H1 (cell line): Measurements from ENCODE around the gene DUSP11. TPM values are rescaled to one million over a fixed set of nuclear protein-coding genes. Genes with fewer than 3 reads are reported as not detected.

ENCODE experiments used
- CTCF ChIA-PET: fragments of 300-600 bp; sonication (Branson Sonifier 250); formaldehyde crosslinking; loops from one replicate; lab custom pipeline; 2021; ENCODE audit not compliant: partially characterized antibody; lab: Charles Lee
- POLR2A ChIA-PET: fragments of 300-600 bp; sonication (Branson Sonifier 250); formaldehyde crosslinking; loops from one replicate; lab custom pipeline; 2021; ENCODE audit warnings: inconsistent platforms; ENCODE audit not compliant: partially characterized antibody; lab: Charles Lee
- DNase-seq, 2 experiments: peaks; one replicate each; pipeline versions ENCODE4 v3.0.0 to v3.0.0-alpha.2; 2010 to 2022; ENCODE audit warnings: low spot score in 2 of 2, low read depth in 1 of 2, mixed read lengths in 1 of 2
- FAIRE-seq: peaks from 2 replicates; lab custom pipeline; 2011; peaks lifted over from hg19 to GRCh38; lab: Jason Lieb, UNC
- H2AFZ ChIP-seq: 2 replicates; pipeline ENCODE4 v1.8.1; 2012; ENCODE audit warnings: low read length, inconsistent platforms
- H2AK5ac ChIP-seq: 2 replicates; pipeline ENCODE4 v1.6.1; 2013; ENCODE audit warnings: low read depth, low read length
- H2BK120ac ChIP-seq: replicated peaks from 2 replicates; pipeline ENCODE3; 2013; ENCODE audit warnings: low read depth, low read length, inconsistent platforms
- H2BK12ac ChIP-seq: 2 replicates; pipeline ENCODE4 v1.6.1; 2013; ENCODE audit warnings: low read depth, low read length
- H2BK15ac ChIP-seq: 2 replicates; pipeline ENCODE4 v1.6.1; 2013; ENCODE audit warnings: low read length
- H2BK20ac ChIP-seq: 2 replicates; pipeline ENCODE4 v1.6.1; 2013; ENCODE audit warnings: low read length
- H2BK5ac ChIP-seq: 2 replicates; pipeline ENCODE4 v1.6.1; 2013; ENCODE audit warnings: low read depth, low read length
- H3K14ac ChIP-seq: 2 replicates; pipeline ENCODE4 v1.6.1; 2013; ENCODE audit warnings: inconsistent platforms; ENCODE audit not compliant: insufficient read length
- H3K18ac ChIP-seq: 2 replicates; pipeline ENCODE4 v1.6.1; 2013; ENCODE audit warnings: low read length; ENCODE audit errors: extremely low read depth
- H3K23ac ChIP-seq: 2 replicates; pipeline ENCODE4 v1.6.1; 2013; ENCODE audit warnings: inconsistent platforms; ENCODE audit not compliant: insufficient read length
- H3K23me2 ChIP-seq: 2 replicates; pipeline ENCODE4 v1.6.1; 2013; ENCODE audit warnings: low read depth, low read length
- H3K27ac ChIP-seq: 2 replicates; pipeline ENCODE4 v1.6.1; 2011; ENCODE audit warnings: low read depth, low read length, inconsistent platforms
- H3K27me3 ChIP-seq, 4 experiments: replicated peaks in 1 of 4; 1 replicate in 1 of 4; 2 replicates in 3 of 4; pipeline versions ENCODE4 v1.6.1 to v1.8.1; 2011 to 2013; ENCODE audit warnings: low read length in 3 of 4, mild to moderate bottlenecking in 3 of 4, inconsistent platforms in 2 of 4, mixed read lengths in 2 of 4, moderate library complexity in 1 of 4; ENCODE audit not compliant: control insufficient read depth in 3 of 4, insufficient read depth in 3 of 4; ENCODE audit errors: extremely low read depth in 1 of 4
- H3K36me3 ChIP-seq, 4 experiments: 2 replicates each; pipeline versions ENCODE4 v1.6.1 to v1.8.1; 2011 to 2013; ENCODE audit warnings: mild to moderate bottlenecking in 4 of 4, low read length in 3 of 4, moderate library complexity in 2 of 4, control low read depth in 1 of 4, inconsistent platforms in 1 of 4; ENCODE audit not compliant: insufficient read depth in 4 of 4, control insufficient read depth in 2 of 4
- H3K4ac ChIP-seq: replicated peaks from 2 replicates; pipeline ENCODE3; 2013; ENCODE audit warnings: low read length, low read depth, mixed read lengths, inconsistent platforms; ENCODE audit not compliant: insufficient read length
- H3K4me1 ChIP-seq, 4 experiments: replicated peaks in 1 of 4; 1 replicate in 1 of 4; 2 replicates in 3 of 4; pipeline versions ENCODE4 v1.6.1 to v1.8.1; 2011 to 2013; ENCODE audit warnings: low read length in 3 of 4, inconsistent platforms in 2 of 4, mixed read lengths in 1 of 4; ENCODE audit not compliant: insufficient read depth in 4 of 4, control insufficient read depth in 3 of 4
- H3K4me2 ChIP-seq, 2 experiments: 2 replicates each; pipeline versions ENCODE4 v1.6.1 to v1.8.1; 2011 to 2013; ENCODE audit warnings: low read depth in 2 of 2, low read length in 2 of 2, control low read depth in 1 of 2, inconsistent platforms in 1 of 2, mild to moderate bottlenecking in 1 of 2; ENCODE audit not compliant: insufficient read depth in 1 of 2
- H3K4me3 ChIP-seq, 4 experiments: fragments of 200-600, 300-600 bp in 1 of 4; sonication (generic), shearing (Covaris generic), sonication (Bioruptor Twin) in 1 of 4; 2 replicates each; pipeline versions ENCODE4 v1.5.1 to v1.8.1; 2011 to 2016; ENCODE audit warnings: low read length in 4 of 4, low read depth in 3 of 4, control low read depth in 2 of 4, inconsistent platforms in 2 of 4, mild to moderate bottlenecking in 2 of 4, mixed read lengths in 1 of 4, moderate library complexity in 1 of 4; ENCODE audit not compliant: insufficient read depth in 2 of 4; ENCODE audit errors: extremely low read depth in 1 of 4
- H3K56ac ChIP-seq: replicated peaks from 2 replicates; pipeline ENCODE3; 2013; ENCODE audit warnings: low read depth, mild to moderate bottlenecking, mixed read lengths, low read length, inconsistent platforms; ENCODE audit not compliant: insufficient read length
- H3K79me1 ChIP-seq: 2 replicates; pipeline ENCODE4 v1.6.1; 2013; ENCODE audit warnings: low read depth, low read length, control low read depth
- H3K79me2 ChIP-seq, 2 experiments: 2 replicates each; pipeline versions ENCODE4 v1.6.1 to v1.8.1; 2012 to 2013; ENCODE audit warnings: low read length in 2 of 2, mild to moderate bottlenecking in 2 of 2, inconsistent platforms in 1 of 2; ENCODE audit not compliant: insufficient read depth in 2 of 2, control insufficient read depth in 1 of 2
- H3K9ac ChIP-seq, 4 experiments: replicated peaks in 1 of 4; 1 replicate in 1 of 4; 2 replicates in 3 of 4; pipeline versions ENCODE4 v1.6.1 to v1.8.1; 2011 to 2013; ENCODE audit warnings: low read depth in 3 of 4, low read length in 3 of 4, control low read depth in 2 of 4, mild to moderate bottlenecking in 2 of 4, moderate library complexity in 2 of 4, inconsistent platforms in 1 of 4; ENCODE audit errors: extremely low read depth in 1 of 4
- H3K9me3 ChIP-seq, 2 experiments: 2 replicates each; pipeline versions ENCODE4 v1.6.1 to v1.8.1; 2012 to 2013; ENCODE audit warnings: mild to moderate bottlenecking in 2 of 2, moderate library complexity in 2 of 2, control low read depth in 1 of 2, inconsistent platforms in 1 of 2, low read depth in 1 of 2, low read length in 1 of 2, mixed read lengths in 1 of 2; ENCODE audit not compliant: insufficient read depth in 2 of 2
- H4K20me1 ChIP-seq, 2 experiments: replicated peaks in 1 of 2; 2 replicates each; pipeline versions ENCODE3 to v1.8.1; 2011 to 2013; ENCODE audit warnings: inconsistent platforms in 2 of 2, low read length in 2 of 2, mild to moderate bottlenecking in 1 of 2; ENCODE audit not compliant: insufficient read depth in 2 of 2, control insufficient read depth in 1 of 2
- H4K5ac ChIP-seq: 2 replicates; pipeline ENCODE4 v1.6.1; 2013; ENCODE audit warnings: low read length, low read depth, mixed read lengths, inconsistent platforms; ENCODE audit not compliant: insufficient read length
- H4K8ac ChIP-seq: 2 replicates; pipeline ENCODE4 v1.8.0; 2013; ENCODE audit warnings: mild to moderate bottlenecking, moderate library complexity, low read length, inconsistent platforms; ENCODE audit not compliant: insufficient read depth; ENCODE audit errors: extremely low read depth
- H4K91ac ChIP-seq: replicated peaks from 2 replicates; pipeline ENCODE3; 2013; ENCODE audit warnings: low read length, mixed read lengths, inconsistent platforms; ENCODE audit not compliant: insufficient read length
- KDM4A ChIP-seq: IDR thresholded peaks from one replicate; pipeline ENCODE4 v1.7.1; 2012; ENCODE audit warnings: low read depth, mild to moderate bottlenecking, moderate library complexity, low read length, inconsistent platforms; ENCODE audit not compliant: severe bottlenecking
- WGBS, 2 experiments: shearing (Covaris generic) in 1 of 2; methylation state at CpG; one replicate each; pipeline versions ENCODE4 v1.1.6 to v1.1.7; 2013 to 2015; ENCODE audit warnings: low lambda C conversion rate in 2 of 2, mixed read lengths in 2 of 2, inconsistent platforms in 1 of 2, low coverage in 1 of 2, missing lambda C conversion rate in 1 of 2; ENCODE audit not compliant: insufficient replicate concordance in 2 of 2, insufficient coverage in 1 of 2, insufficient read length in 1 of 2; ENCODE audit errors: extremely low coverage in 1 of 2, missing lambda C conversion rate in 1 of 2; 5-methylcytosine and 5-hydroxymethylcytosine counted together
- polyA plus RNA-seq, 7 experiments: library from polyadenylated mRNA; depleted of rRNA in 3 of 7; stranded (reverse) in 5 of 7; unstranded in 2 of 7; fragments of >200 nt in 5 of 7; fragments of 200-250 nt in 2 of 7; gene quantifications; 1 replicate in 5 of 7; 2 replicates in 1 of 7; 4 replicates in 1 of 7; pipeline versions ENCODE4 v1.2.1 to v1.2.3, GENCODE V29; 2011 to 2013; ENCODE audit warnings: missing spikeins in 2 of 7, mixed read lengths in 2 of 7
- total RNA-seq: library from RNA; stranded (reverse); fragmentation: NEBNext Ultra II Directional; extraction: Animal tissue kit (Norgen Biotek cat#: 25700); gene quantifications from 2 replicates; pipeline ENCODE4 v1.2.1, GENCODE V29; 2021

DUSP11 gene
- total and polyA plus RNA-seq, 2 of the 8 experiments (the other 6 are each of a cell fraction or from before 2014, with no cell fraction given) = 12.2 to 19.1 TPM

- ChIA-PET POLR2A (interaction anchor here (0.7 to 1.2 kb wide), 9 partner anchors 10 to 370 kb away, joined by 3 to 7 read pairs (median 4); partner anchors contain the start of genes MTHFD2 and TPRKB), CTCF (interaction anchor here (0.6 to 2.6 kb wide), 12 partner anchors 11 to 732 kb away, joined by 3 to 15 read pairs (median 3); partner anchors contain the start of genes DGUOK and MOB1A)
- Histone ChIP-seq H2BK120ac (no peak overlapping the region), H2BK20ac (no peak overlapping the region), H3K9me3 (no peaks in the 10 kb centered on the region), H3K27ac (no peak overlapping the region), H2BK15ac (no peak overlapping the region), H3K4ac (no peak overlapping the region), H4K5ac (peak overlapping the region; percentile 93), H3K56ac (no peak overlapping the region), H3K79me2 (peaks cover 0 to 26% of the 10 kb centered on the region in 2 experiments; a peak in 2 of 4 replicates), H2BK5ac (no peak overlapping the region), H3K23me2 (peaks cover 5% of the 10 kb centered on the region), H2AFZ (peak overlapping the region; percentile 97), H3K4me2 (peak overlapping the region; percentile 67), H2AK5ac (no peak overlapping the region), H3K14ac (no peak overlapping the region), H3K27me3 (peaks cover 0 to 7% (median 1%) of the 10 kb centered on the region in 4 experiments; a peak in 4 of 7 replicates), H2BK12ac (no peak overlapping the region), H4K8ac (no peak overlapping the region), H3K4me1 (peaks cover 0 to 2% (median 0%) of the 10 kb centered on the region in 4 experiments; a peak in 2 of 7 replicates), H4K20me1 (peaks cover 0 to 2% of the 10 kb centered on the region in 2 experiments), H3K18ac (0 out of 2 replicates have a peak overlapping the region, but pooled peaks have one; percentile 51), H3K4me3 (peak overlapping the region; percentile 75 to 91 (median 89)), H3K79me1 (peaks cover 8% of the 10 kb centered on the region; the same call in 1 of the 2 replicates), H3K9ac (no peak overlapping the region; a peak in 1 of 7 replicates), H3K36me3 (peaks cover 0 to 22% (median 8%) of the 10 kb centered on the region in 4 experiments; a peak in 6 of 8 replicates), H4K91ac (no peak overlapping the region), H3K23ac (no peak overlapping the region)
- FAIRE-seq (no peak), DNase-seq (no peak)
- 67% methylated on average over 4 of the region's 4 CpGs; no CpG with 5 or more reads in 1 of the 2 experiments for WGBS, 2 experiments
- peak; percentile 61 for TF ChIP-seq KDM4A
These were observed 48.5 kb upstream of the DUSP11 start for GRCh38 chr2:73828389-73828817.
